GM19455 (cell line): ENCODE data around the gene POGZ.

Experiments
- ATAC-seq: cut with Tn5 transposase; IDR thresholded peaks from one replicate; pipeline ENCODE4 v1.9.1; 2021; ENCODE audit not compliant: unreplicated experiment

The POGZ gene

GRCh38 chr1:151459331-151460046, at the start of gene POGZ:
Gene POGZ, minus strand, starts transcription at chr1:151459494. Its CDS starts 17,290 bp downstream, at chr1:151442204.
- ATAC-seq, result peak; percentile 72

GRCh38 chr1:151508833-151509232, 49.5 kb upstream of the POGZ start:
- ATAC-seq, result no peak

- no peak for ATAC-seq
Observed at GRCh38 chr1:151504759-151505158, 45.5 kb upstream of the POGZ start.

GRCh38 chr1:151504252-151504651, 45.0 kb upstream of the POGZ start:
- ATAC-seq, result no peak

- no peak for ATAC-seq
Observed at GRCh38 chr1:151502859-151503780, 43.8 kb upstream of the POGZ start.

GRCh38 chr1:151502035-151502700, 42.9 kb upstream of the POGZ start:
- no peak for ATAC-seq

- ATAC-seq, result no peak
Observed at GRCh38 chr1:151501474-151501873, 42.2 kb upstream of the POGZ start.

- no peak for ATAC-seq
Observed at GRCh38 chr1:151499930-151500329, 40.6 kb upstream of the POGZ start.

GRCh38 chr1:151499365-151499764, 40.1 kb upstream of the POGZ start:
- no peak for ATAC-seq

- no peak for ATAC-seq
Observed at GRCh38 chr1:151495316-151495715, 36.0 kb upstream of the POGZ start.

- no peak for ATAC-seq
Observed at GRCh38 chr1:151494741-151495281, 35.5 kb upstream of the POGZ start.

GRCh38 chr1:151493042-151493441, 33.7 kb upstream of the POGZ start:
- no peak for ATAC-seq

- ATAC-seq, result no peak
Observed at GRCh38 chr1:151492120-151492519, 32.8 kb upstream of the POGZ start.

- no peak for ATAC-seq
Observed at GRCh38 chr1:151491641-151492040, 32.3 kb upstream of the POGZ start.

- no peak for ATAC-seq
Observed at GRCh38 chr1:151486557-151486956, 27.3 kb upstream of the POGZ start.

GRCh38 chr1:151485685-151486255, 26.5 kb upstream of the POGZ start:
- ATAC-seq, result no peak

- no peak for ATAC-seq
Observed at GRCh38 chr1:151482017-151482416, 22.7 kb upstream of the POGZ start.

- ATAC-seq, result no peak
Observed at GRCh38 chr1:151479462-151479861, 20.2 kb upstream of the POGZ start.

- ATAC-seq, result no peak
Observed at GRCh38 chr1:151478923-151479322, 19.6 kb upstream of the POGZ start.

GRCh38 chr1:151478140-151478812, 19.0 kb upstream of the POGZ start:
- ATAC-seq, result no peak
